H1 (cell line): ENCODE data around the gene CNR2. TPM values are rescaled to one million over a fixed set of nuclear protein-coding genes. Genes with fewer than 3 reads are reported as not detected.

Experiments
- CTCF ChIA-PET: fragments of 300-600 bp; sonication (Branson Sonifier 250); formaldehyde crosslinking; loops from one replicate; lab custom pipeline; 2021; ENCODE audit not compliant: partially characterized antibody; lab: Charles Lee
- POLR2A ChIA-PET: fragments of 300-600 bp; sonication (Branson Sonifier 250); formaldehyde crosslinking; loops from one replicate; lab custom pipeline; 2021; ENCODE audit warnings: inconsistent platforms; ENCODE audit not compliant: partially characterized antibody; lab: Charles Lee
- DNase-seq, 2 experiments: peaks; one replicate each; pipeline versions ENCODE4 v3.0.0 to v3.0.0-alpha.2; 2010 to 2022; ENCODE audit warnings: low spot score in 2 of 2, low read depth in 1 of 2, mixed read lengths in 1 of 2
- FAIRE-seq: peaks from 2 replicates; lab custom pipeline; 2011; peaks lifted over from hg19 to GRCh38; lab: Jason Lieb, UNC
- H2AFZ ChIP-seq: 2 replicates; pipeline ENCODE4 v1.8.1; 2012; ENCODE audit warnings: low read length, inconsistent platforms
- H2AK5ac ChIP-seq: 2 replicates; pipeline ENCODE4 v1.6.1; 2013; ENCODE audit warnings: low read depth, low read length
- H2BK120ac ChIP-seq: replicated peaks from 2 replicates; pipeline ENCODE3; 2013; ENCODE audit warnings: low read depth, low read length, inconsistent platforms
- H2BK12ac ChIP-seq: 2 replicates; pipeline ENCODE4 v1.6.1; 2013; ENCODE audit warnings: low read depth, low read length
- H2BK15ac ChIP-seq: 2 replicates; pipeline ENCODE4 v1.6.1; 2013; ENCODE audit warnings: low read length
- H2BK20ac ChIP-seq: 2 replicates; pipeline ENCODE4 v1.6.1; 2013; ENCODE audit warnings: low read length
- H2BK5ac ChIP-seq: 2 replicates; pipeline ENCODE4 v1.6.1; 2013; ENCODE audit warnings: low read depth, low read length
- H3K14ac ChIP-seq: 2 replicates; pipeline ENCODE4 v1.6.1; 2013; ENCODE audit warnings: inconsistent platforms; ENCODE audit not compliant: insufficient read length
- H3K18ac ChIP-seq: 2 replicates; pipeline ENCODE4 v1.6.1; 2013; ENCODE audit warnings: low read length; ENCODE audit errors: extremely low read depth
- H3K23ac ChIP-seq: 2 replicates; pipeline ENCODE4 v1.6.1; 2013; ENCODE audit warnings: inconsistent platforms; ENCODE audit not compliant: insufficient read length
- H3K23me2 ChIP-seq: 2 replicates; pipeline ENCODE4 v1.6.1; 2013; ENCODE audit warnings: low read depth, low read length
- H3K27ac ChIP-seq: 2 replicates; pipeline ENCODE4 v1.6.1; 2011; ENCODE audit warnings: low read depth, low read length, inconsistent platforms
- H3K27me3 ChIP-seq, 4 experiments: replicated peaks in 1 of 4; 1 replicate in 1 of 4; 2 replicates in 3 of 4; pipeline versions ENCODE4 v1.6.1 to v1.8.1; 2011 to 2013; ENCODE audit warnings: low read length in 3 of 4, mild to moderate bottlenecking in 3 of 4, inconsistent platforms in 2 of 4, mixed read lengths in 2 of 4, moderate library complexity in 1 of 4; ENCODE audit not compliant: control insufficient read depth in 3 of 4, insufficient read depth in 3 of 4; ENCODE audit errors: extremely low read depth in 1 of 4
- H3K36me3 ChIP-seq, 4 experiments: 2 replicates each; pipeline versions ENCODE4 v1.6.1 to v1.8.1; 2011 to 2013; ENCODE audit warnings: mild to moderate bottlenecking in 4 of 4, low read length in 3 of 4, moderate library complexity in 2 of 4, control low read depth in 1 of 4, inconsistent platforms in 1 of 4; ENCODE audit not compliant: insufficient read depth in 4 of 4, control insufficient read depth in 2 of 4
- H3K4ac ChIP-seq: replicated peaks from 2 replicates; pipeline ENCODE3; 2013; ENCODE audit warnings: low read length, low read depth, mixed read lengths, inconsistent platforms; ENCODE audit not compliant: insufficient read length
- H3K4me1 ChIP-seq, 4 experiments: replicated peaks in 1 of 4; 1 replicate in 1 of 4; 2 replicates in 3 of 4; pipeline versions ENCODE4 v1.6.1 to v1.8.1; 2011 to 2013; ENCODE audit warnings: low read length in 3 of 4, inconsistent platforms in 2 of 4, mixed read lengths in 1 of 4; ENCODE audit not compliant: insufficient read depth in 4 of 4, control insufficient read depth in 3 of 4
- H3K4me2 ChIP-seq, 2 experiments: 2 replicates each; pipeline versions ENCODE4 v1.6.1 to v1.8.1; 2011 to 2013; ENCODE audit warnings: low read depth in 2 of 2, low read length in 2 of 2, control low read depth in 1 of 2, inconsistent platforms in 1 of 2, mild to moderate bottlenecking in 1 of 2; ENCODE audit not compliant: insufficient read depth in 1 of 2
- H3K4me3 ChIP-seq, 4 experiments: fragments of 200-600, 300-600 bp in 1 of 4; sonication (generic), shearing (Covaris generic), sonication (Bioruptor Twin) in 1 of 4; 2 replicates each; pipeline versions ENCODE4 v1.5.1 to v1.8.1; 2011 to 2016; ENCODE audit warnings: low read length in 4 of 4, low read depth in 3 of 4, control low read depth in 2 of 4, inconsistent platforms in 2 of 4, mild to moderate bottlenecking in 2 of 4, mixed read lengths in 1 of 4, moderate library complexity in 1 of 4; ENCODE audit not compliant: insufficient read depth in 2 of 4; ENCODE audit errors: extremely low read depth in 1 of 4
- H3K56ac ChIP-seq: replicated peaks from 2 replicates; pipeline ENCODE3; 2013; ENCODE audit warnings: low read depth, mild to moderate bottlenecking, mixed read lengths, low read length, inconsistent platforms; ENCODE audit not compliant: insufficient read length
- H3K79me1 ChIP-seq: 2 replicates; pipeline ENCODE4 v1.6.1; 2013; ENCODE audit warnings: low read depth, low read length, control low read depth
- H3K79me2 ChIP-seq, 2 experiments: 2 replicates each; pipeline versions ENCODE4 v1.6.1 to v1.8.1; 2012 to 2013; ENCODE audit warnings: low read length in 2 of 2, mild to moderate bottlenecking in 2 of 2, inconsistent platforms in 1 of 2; ENCODE audit not compliant: insufficient read depth in 2 of 2, control insufficient read depth in 1 of 2
- H3K9ac ChIP-seq, 4 experiments: replicated peaks in 1 of 4; 1 replicate in 1 of 4; 2 replicates in 3 of 4; pipeline versions ENCODE4 v1.6.1 to v1.8.1; 2011 to 2013; ENCODE audit warnings: low read depth in 3 of 4, low read length in 3 of 4, control low read depth in 2 of 4, mild to moderate bottlenecking in 2 of 4, moderate library complexity in 2 of 4, inconsistent platforms in 1 of 4; ENCODE audit errors: extremely low read depth in 1 of 4
- H3K9me3 ChIP-seq, 2 experiments: 2 replicates each; pipeline versions ENCODE4 v1.6.1 to v1.8.1; 2012 to 2013; ENCODE audit warnings: mild to moderate bottlenecking in 2 of 2, moderate library complexity in 2 of 2, control low read depth in 1 of 2, inconsistent platforms in 1 of 2, low read depth in 1 of 2, low read length in 1 of 2, mixed read lengths in 1 of 2; ENCODE audit not compliant: insufficient read depth in 2 of 2
- H4K20me1 ChIP-seq, 2 experiments: replicated peaks in 1 of 2; 2 replicates each; pipeline versions ENCODE3 to v1.8.1; 2011 to 2013; ENCODE audit warnings: inconsistent platforms in 2 of 2, low read length in 2 of 2, mild to moderate bottlenecking in 1 of 2; ENCODE audit not compliant: insufficient read depth in 2 of 2, control insufficient read depth in 1 of 2
- H4K5ac ChIP-seq: 2 replicates; pipeline ENCODE4 v1.6.1; 2013; ENCODE audit warnings: low read length, low read depth, mixed read lengths, inconsistent platforms; ENCODE audit not compliant: insufficient read length
- H4K8ac ChIP-seq: 2 replicates; pipeline ENCODE4 v1.8.0; 2013; ENCODE audit warnings: mild to moderate bottlenecking, moderate library complexity, low read length, inconsistent platforms; ENCODE audit not compliant: insufficient read depth; ENCODE audit errors: extremely low read depth
- H4K91ac ChIP-seq: replicated peaks from 2 replicates; pipeline ENCODE3; 2013; ENCODE audit warnings: low read length, mixed read lengths, inconsistent platforms; ENCODE audit not compliant: insufficient read length
- ATF2 ChIP-seq: IDR thresholded peaks from 2 replicates; pipeline ENCODE4 v1.6.1; 2012; ENCODE audit warnings: low read length, inconsistent platforms
- CHD1 ChIP-seq: IDR thresholded peaks from 2 replicates; pipeline ENCODE4 v1.6.1; 2012; ENCODE audit warnings: low read depth, low read length, improper control_type of control experiment
- EP300 ChIP-seq, 2 experiments: IDR thresholded peaks; 1 replicate in 1 of 2; 2 replicates in 1 of 2; pipeline ENCODE4 v1.6.1; 2011 to 2012; ENCODE audit warnings: low read depth in 2 of 2, low read length in 2 of 2, mild to moderate bottlenecking in 2 of 2, borderline replicate concordance in 1 of 2, inconsistent platforms in 1 of 2, moderate library complexity in 1 of 2
- HDAC6 ChIP-seq: IDR thresholded peaks from one replicate; pipeline ENCODE4 v1.7.1; 2012; ENCODE audit warnings: low read depth, mild to moderate bottlenecking, inconsistent platforms, low read length, moderate library complexity
- KDM4A ChIP-seq: IDR thresholded peaks from one replicate; pipeline ENCODE4 v1.7.1; 2012; ENCODE audit warnings: low read depth, mild to moderate bottlenecking, moderate library complexity, low read length, inconsistent platforms; ENCODE audit not compliant: severe bottlenecking
- MAFK ChIP-seq: IDR thresholded peaks from 2 replicates; pipeline ENCODE4 v1.6.1; 2012; ENCODE audit warnings: low read depth, mild to moderate bottlenecking, improper control_type of control experiment, low read length
- PHF8 ChIP-seq: fragments of 200-600 bp; sonication (generic); conservative IDR thresholded peaks from 2 replicates; pipeline ENCODE4 v1.7.1; 2012; ENCODE audit warnings: low read depth, mild to moderate bottlenecking, inconsistent platforms, low read length, moderate library complexity
- POLR2A ChIP-seq, 2 experiments: IDR thresholded peaks; 1 replicate in 1 of 2; 2 replicates in 1 of 2; pipeline ENCODE4 v1.6.1; 2011; ENCODE audit warnings: low read depth in 2 of 2, low read length in 2 of 2, mild to moderate bottlenecking in 2 of 2; ENCODE audit errors: control extremely low read depth in 1 of 2
- RAD21 ChIP-seq, 2 experiments: IDR thresholded peaks in 1 of 2; conservative IDR thresholded peaks in 1 of 2; 2 replicates each; pipeline ENCODE4 v1.6.1; 2011; ENCODE audit warnings: low read depth in 2 of 2, low read length in 2 of 2, improper control_type of control experiment in 1 of 2, inconsistent platforms in 1 of 2, mild to moderate bottlenecking in 1 of 2, moderate library complexity in 1 of 2
- RNF2 ChIP-seq: fragments of 200-900, 300-1000 bp; sonication (generic); IDR thresholded peaks from 2 replicates; pipeline ENCODE4 v1.7.1; 2016; ENCODE audit warnings: borderline replicate concordance, low read depth, mild to moderate bottlenecking, antibody characterized with exemption, low read length; ENCODE audit not compliant: poor library complexity, severe bottlenecking; ENCODE audit errors: missing control alignments
- SUZ12 ChIP-seq: fragments of 200-600 bp; sonication (generic); IDR thresholded peaks from 2 replicates; pipeline ENCODE4 v1.6.1; 2012; ENCODE audit warnings: mild to moderate bottlenecking, inconsistent platforms, low read length, moderate library complexity, mixed read lengths
- WGBS, 2 experiments: shearing (Covaris generic) in 1 of 2; methylation state at CpG; one replicate each; pipeline versions ENCODE4 v1.1.6 to v1.1.7; 2013 to 2015; ENCODE audit warnings: low lambda C conversion rate in 2 of 2, mixed read lengths in 2 of 2, inconsistent platforms in 1 of 2, low coverage in 1 of 2, missing lambda C conversion rate in 1 of 2; ENCODE audit not compliant: insufficient replicate concordance in 2 of 2, insufficient coverage in 1 of 2, insufficient read length in 1 of 2; ENCODE audit errors: extremely low coverage in 1 of 2, missing lambda C conversion rate in 1 of 2; 5-methylcytosine and 5-hydroxymethylcytosine counted together
- polyA plus RNA-seq, 7 experiments: library from polyadenylated mRNA; depleted of rRNA in 3 of 7; stranded (reverse) in 5 of 7; unstranded in 2 of 7; fragments of >200 nt in 5 of 7; fragments of 200-250 nt in 2 of 7; gene quantifications; 1 replicate in 5 of 7; 2 replicates in 1 of 7; 4 replicates in 1 of 7; pipeline versions ENCODE4 v1.2.1 to v1.2.3, GENCODE V29; 2011 to 2013; ENCODE audit warnings: missing spikeins in 2 of 7, mixed read lengths in 2 of 7
- total RNA-seq: library from RNA; stranded (reverse); fragmentation: NEBNext Ultra II Directional; extraction: Animal tissue kit (Norgen Biotek cat#: 25700); gene quantifications from 2 replicates; pipeline ENCODE4 v1.2.1, GENCODE V29; 2021

The CNR2 gene
- total and polyA plus RNA-seq, 2 of the 8 experiments (the other 6 are each of a cell fraction or from before 2014, with no cell fraction given) = not detected

- Histone ChIP-seq H4K20me1 (no peaks in the 10 kb centered on the region), H3K4ac (no peak overlapping the region), H2BK15ac (no peak overlapping the region), H3K18ac (no peak overlapping the region), H4K5ac (no peak overlapping the region), H2BK12ac (no peak overlapping the region), H4K91ac (no peak overlapping the region), H3K9me3 (no peaks in the 10 kb centered on the region), H3K23me2 (no peaks in the 10 kb centered on the region), H3K79me1 (no peaks in the 10 kb centered on the region), H3K4me3 (no peak overlapping the region), H3K9ac (no peak overlapping the region), H3K79me2 (no peaks in the 10 kb centered on the region), H3K4me1 (peaks cover 0 to 2% (median under 1%) of the 10 kb centered on the region in 4 experiments; a peak in 3 of 7 replicates), H4K8ac (no peak overlapping the region; the same call in 1 of the 2 replicates), H3K14ac (no peak overlapping the region), H3K56ac (no peak overlapping the region), H3K27me3 (0 out of 7 replicates have a peak, but pooled peaks cover 0 to 1% (median 0%) of the 10 kb centered on the region in 4 experiments), H3K4me2 (no peak overlapping the region), H2BK120ac (no peak overlapping the region), H2BK20ac (no peak overlapping the region), H2BK5ac (no peak overlapping the region), H3K27ac (no peak overlapping the region), H2AK5ac (no peak overlapping the region), H2AFZ (no peak overlapping the region), H3K23ac (no peak overlapping the region), H3K36me3 (no peaks in the 10 kb centered on the region; a peak in 1 of 8 replicates)
- no peak for TF ChIP-seq PHF8
- TF ChIP-seq RAD21 (IDR thresholded peaks at IDR 0.05 in 1 of 2, conservative IDR thresholded peaks at IDR 0.05 in 1 of 2; ENCODE audit: low read depth in 2 of 2, low read length in 2 of 2) = no peak
- no peak for TF ChIP-seq KDM4A
- no peak for TF ChIP-seq SUZ12
- TF ChIP-seq RNF2 = no peak
- no peak for TF ChIP-seq ATF2
- no peak for TF ChIP-seq HDAC6
- no peak for TF ChIP-seq POLR2A (IDR thresholded peaks at IDR 0.05; ENCODE audit: control extremely low read depth in 1 of 2, low read depth in 2 of 2, low read length in 2 of 2)
- no peak for TF ChIP-seq EP300 (IDR thresholded peaks at IDR 0.05; ENCODE audit: borderline replicate concordance in 1 of 2, low read depth in 2 of 2, low read length in 2 of 2)
- TF ChIP-seq CHD1 = no peak
- no peak for TF ChIP-seq MAFK
- CTCF ChIA-PET = interaction anchor here (0.9 to 5.1 kb wide), 4 partner anchors 41 to 140 kb away, joined by 3 to 28 read pairs (median 4); no protein-coding TSS in a partner anchor
- no peak for DNase-seq
- no peak for FAIRE-seq
- 90% methylated on average over 8 of the region's 8 CpGs; no CpG with 5 or more reads in 1 of the 2 experiments for WGBS, 2 experiments
- POLR2A ChIA-PET = no interaction called here
Observed at GRCh38 chr1:23911921-23912320, 1.2 kb downstream of the CNR2 start.
